Measurements from ENCODE around the gene TRAPPC12.
"Not testable (repeated sequence)": the region's sequence is repeated elsewhere in the genome, so short reads cannot be mapped to it uniquely, and the experiment has no call there.

The TRAPPC12 gene

DNA sequence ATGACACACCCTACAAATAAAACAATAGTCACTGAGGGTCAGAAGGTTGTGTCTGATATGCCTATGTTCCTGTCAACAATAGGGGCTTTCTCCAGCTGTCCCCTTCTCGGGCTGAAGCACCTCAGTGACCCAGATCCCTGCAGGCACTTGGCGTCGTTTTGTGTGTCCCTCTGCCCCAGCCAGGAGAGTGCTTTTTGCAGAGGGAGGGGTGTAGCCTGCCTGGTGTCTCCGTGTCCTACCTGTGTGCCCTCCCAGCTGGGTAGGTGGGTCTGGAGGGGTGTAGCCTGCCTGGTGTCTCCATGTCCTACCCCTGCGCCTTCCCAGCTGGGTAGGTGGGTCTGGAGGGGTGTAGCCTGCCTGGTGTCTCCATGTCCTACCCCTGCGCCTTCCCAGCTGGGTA is 74.5 kb downstream of the TRAPPC12 start:
- not testable (repeated sequence) for DNase-seq (ENCODE audit: low read depth in 2 of 2)

GRCh38 chr2:3454802-3455201 is 75.3 kb downstream of the TRAPPC12 start:
- DNase-seq (ENCODE audit: low read depth in 2 of 2) = no peak

DNA sequence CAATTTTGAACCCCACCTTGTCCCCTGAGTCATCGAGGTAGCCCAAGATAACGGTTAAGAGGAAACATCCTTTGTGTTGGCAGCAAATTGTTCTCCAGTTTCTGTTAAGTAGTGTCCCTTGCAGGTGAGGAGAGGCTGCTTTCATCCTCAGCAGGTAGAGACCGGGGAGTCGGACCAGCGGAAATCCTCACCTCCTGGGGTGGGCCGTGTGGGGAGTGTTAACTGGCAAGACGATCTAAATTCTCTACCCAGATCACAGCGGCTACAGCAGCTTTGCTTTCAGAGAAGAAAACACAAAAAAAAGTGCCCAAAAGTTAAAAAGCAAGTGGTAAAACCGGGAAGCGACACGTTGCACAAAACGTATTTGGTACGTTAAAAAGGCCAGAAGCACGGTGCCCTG is 76.6 kb downstream of the TRAPPC12 start:
- no peak for DNase-seq (ENCODE audit: low read depth in 2 of 2)

GRCh38 chr2:3457524-3458395 is 78.3 kb downstream of the TRAPPC12 start:
- DNase-seq (ENCODE audit: low read depth in 2 of 2) = no peak

DNA sequence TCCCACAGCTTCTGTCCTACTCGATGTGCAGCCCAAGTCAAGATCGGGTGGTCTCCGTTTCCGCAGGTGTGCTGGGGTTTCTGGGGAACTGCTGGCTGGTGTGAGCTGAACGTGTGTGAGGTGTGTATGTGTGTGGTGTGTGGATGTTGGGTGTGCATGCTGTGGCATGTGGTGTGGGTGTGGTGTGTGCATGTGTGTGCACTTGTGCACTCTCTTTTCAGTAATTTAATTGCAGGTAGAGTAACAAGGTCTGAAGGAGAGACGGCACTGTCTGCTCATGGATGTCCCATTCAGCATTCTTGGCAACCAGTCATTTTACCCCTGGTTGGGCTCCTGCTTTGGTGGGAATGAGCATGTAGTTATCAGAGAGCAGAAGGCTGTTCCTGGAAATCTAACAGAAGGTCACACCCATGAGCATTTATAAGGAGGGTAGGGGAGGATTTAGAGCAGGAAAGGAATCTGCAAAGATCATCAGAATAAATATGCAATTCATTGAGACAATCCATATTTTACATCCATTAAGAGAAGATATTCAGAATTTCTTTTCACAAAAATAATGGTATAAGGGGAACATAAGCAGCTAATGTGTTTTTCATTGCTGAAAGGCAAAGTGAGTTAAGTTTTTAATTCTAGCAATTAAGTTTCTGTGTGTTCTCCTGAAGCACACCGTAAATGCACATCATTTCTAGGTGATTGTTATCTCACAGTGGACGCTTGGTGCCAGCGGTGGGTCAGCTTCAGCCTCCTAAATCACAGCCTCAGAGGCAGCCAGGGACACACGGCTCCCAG is 79.1 kb downstream of the TRAPPC12 start:
- no peak for DNase-seq (ENCODE audit: low read depth in 2 of 2)

DNA sequence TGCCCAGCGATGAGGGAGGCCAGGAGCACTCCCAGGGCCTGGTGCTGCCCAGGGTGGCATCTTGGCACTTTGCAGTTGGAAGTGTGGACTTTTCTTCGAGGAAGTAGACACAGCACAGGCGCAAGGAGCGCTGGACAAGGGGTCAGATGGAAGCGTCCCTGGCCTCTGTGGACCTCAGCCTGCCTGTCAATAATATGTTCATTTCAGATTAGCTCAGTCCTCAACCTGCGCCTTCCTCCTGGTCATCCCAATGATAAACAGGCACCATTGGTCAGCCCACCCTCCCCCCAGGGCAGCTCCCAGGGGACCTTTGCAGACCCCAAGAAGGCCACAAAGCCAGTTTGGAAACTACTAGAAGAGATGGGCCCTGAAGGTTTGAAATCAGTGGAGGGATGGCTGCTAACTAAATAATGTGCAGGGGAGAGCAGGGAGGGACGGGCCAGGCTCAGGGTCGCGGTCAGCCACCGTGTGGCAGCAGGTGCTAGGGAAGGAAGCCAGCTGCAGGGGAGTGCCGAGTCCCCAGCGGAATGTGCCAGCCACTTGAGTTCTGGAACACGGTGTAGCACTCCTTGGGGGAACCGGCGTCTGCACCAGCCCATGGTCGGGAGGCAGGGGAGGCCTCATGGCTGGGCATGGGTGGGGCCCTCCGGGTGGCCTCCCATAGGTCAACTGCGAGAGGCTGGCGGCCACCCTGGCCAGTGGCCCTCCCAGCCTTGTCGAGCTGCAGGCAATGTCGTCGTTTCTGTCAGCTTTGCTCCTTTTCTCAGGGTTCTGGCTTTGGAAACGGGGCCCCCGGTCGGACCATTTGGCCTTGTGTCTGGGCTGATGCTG is 79.9 kb downstream of the TRAPPC12 start:
- DNase-seq (ENCODE audit: low read depth in 2 of 2) = no peak

- DNase-seq (ENCODE audit: low read depth in 2 of 2) = no peak
Measured at GRCh38 chr2:3460156-3460555, 80.7 kb downstream of the TRAPPC12 start.

DNA sequence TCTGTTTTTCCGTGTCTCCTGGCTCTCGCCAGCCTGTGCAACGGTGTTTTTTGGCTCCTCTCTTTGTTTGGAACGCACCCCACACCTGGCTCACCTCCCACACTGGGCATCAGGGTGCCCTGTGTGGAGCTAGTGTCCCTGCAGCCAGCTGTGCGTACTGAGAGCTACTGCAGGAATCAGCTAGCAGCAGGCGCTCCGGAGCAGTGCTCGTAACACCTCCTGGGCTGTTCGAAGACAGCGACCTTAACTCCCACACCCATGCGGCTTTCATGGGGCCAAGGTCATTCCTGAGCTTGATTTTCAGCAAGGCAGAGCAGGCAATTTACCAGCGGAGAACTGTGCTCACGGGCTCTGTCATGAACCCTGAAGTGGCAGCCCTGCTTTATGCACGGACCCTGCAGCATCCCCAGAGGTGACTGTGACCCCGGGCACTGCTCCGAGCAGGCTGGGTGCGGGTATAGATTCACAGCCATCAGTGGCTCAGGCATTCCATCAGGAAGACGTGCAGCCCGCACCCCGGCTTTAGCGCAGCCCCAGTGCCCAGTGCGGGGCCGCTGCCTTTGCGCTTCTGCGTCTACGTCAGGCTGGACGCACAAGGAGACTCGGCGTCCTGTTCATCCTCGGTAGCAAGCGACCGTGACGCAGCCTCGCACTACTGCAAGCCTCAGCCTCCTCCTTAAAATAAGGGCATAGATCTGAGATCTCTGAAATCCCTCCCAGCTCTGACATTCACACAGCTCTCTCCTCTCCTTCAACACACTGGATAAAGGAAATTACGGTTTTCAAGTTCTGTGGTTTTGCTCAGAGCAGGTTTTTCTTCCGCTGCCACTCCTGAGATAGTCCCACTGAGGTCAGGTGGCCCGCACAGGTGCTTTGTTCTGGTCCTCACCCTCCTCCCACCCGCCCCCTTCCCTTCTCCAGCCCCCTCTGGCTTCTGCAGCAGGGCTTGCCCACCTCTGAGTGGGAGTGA is 81.6 kb downstream of the TRAPPC12 start:
- no peak for DNase-seq (ENCODE audit: low read depth in 2 of 2)

DNA sequence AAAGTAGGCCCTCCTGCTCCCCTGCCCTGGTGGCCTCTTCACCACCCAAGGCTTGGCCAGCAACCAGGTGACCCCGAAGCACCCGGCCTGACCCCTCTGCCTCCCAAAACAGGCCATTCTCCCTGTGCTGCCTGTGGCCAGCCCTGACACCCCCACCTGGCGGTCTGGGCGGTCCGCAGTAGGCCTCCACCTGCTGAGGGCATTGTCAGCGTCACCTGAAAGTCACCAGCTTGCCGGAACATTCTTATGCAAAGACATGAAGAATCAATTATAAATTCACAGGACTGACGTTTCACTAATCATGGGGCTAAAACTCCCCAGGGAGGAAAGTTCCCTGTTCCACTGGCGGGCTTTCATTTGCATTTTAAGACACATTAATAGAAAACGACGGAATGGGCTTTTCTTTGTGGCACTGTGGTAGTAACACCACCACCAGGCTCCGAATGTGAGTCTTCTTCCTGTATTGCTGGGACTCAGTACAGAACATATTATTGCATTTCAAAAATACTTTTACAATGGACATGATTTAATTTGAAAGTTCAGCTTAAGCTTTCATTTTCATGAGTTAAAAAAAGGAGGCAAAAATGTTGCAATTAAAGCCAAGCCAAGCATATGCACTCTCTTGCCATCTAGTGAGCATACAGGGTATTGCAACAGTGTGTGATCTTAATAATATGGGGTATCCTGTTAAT is 82.5 kb downstream of the TRAPPC12 start:
- DNase-seq (ENCODE audit: low read depth in 2 of 2) = no peak

- DNase-seq (ENCODE audit: low read depth in 2 of 2) = no peak
Measured at GRCh38 chr2:3462493-3463104, 83.1 kb downstream of the TRAPPC12 start.

DNA sequence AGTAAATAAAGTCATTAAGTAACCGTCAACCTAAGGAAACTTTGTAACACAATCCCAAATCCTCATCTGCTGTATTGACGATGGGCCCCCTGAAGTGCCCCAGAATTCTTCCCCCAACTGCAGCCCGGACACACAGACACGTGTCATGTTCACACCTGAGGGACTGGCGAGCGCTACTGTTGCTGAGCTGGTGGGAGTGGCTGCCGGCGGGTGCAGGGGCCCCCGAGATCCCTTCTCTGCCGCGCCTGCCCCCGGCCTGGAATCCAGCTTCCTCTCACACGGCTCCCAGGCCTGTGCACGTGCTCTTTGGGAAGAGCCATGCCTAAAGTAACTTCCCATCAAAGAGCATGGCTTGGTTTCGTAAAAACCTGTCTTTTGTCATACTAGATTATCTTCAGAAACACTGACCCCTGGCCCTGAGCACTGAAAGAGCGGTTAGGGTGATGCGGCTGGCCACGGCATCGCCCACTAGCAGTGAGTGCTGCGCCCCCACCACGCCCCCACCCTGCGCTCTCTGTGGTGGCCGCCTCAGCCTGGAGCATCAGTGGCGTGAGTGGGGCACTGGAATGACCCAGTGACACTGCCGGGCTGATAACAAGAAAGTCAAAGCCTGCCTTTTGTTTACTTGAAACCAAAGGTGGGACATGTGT is 83.8 kb downstream of the TRAPPC12 start:
- no peak for DNase-seq (ENCODE audit: low read depth in 2 of 2)

- no peak for DNase-seq (ENCODE audit: low read depth in 2 of 2)
Measured at GRCh38 chr2:3463944-3464343, 84.5 kb downstream of the TRAPPC12 start.

- no peak for DNase-seq (ENCODE audit: low read depth in 2 of 2)
Measured at GRCh38 chr2:3464401-3465005, 85.0 kb downstream of the TRAPPC12 start.

DNA sequence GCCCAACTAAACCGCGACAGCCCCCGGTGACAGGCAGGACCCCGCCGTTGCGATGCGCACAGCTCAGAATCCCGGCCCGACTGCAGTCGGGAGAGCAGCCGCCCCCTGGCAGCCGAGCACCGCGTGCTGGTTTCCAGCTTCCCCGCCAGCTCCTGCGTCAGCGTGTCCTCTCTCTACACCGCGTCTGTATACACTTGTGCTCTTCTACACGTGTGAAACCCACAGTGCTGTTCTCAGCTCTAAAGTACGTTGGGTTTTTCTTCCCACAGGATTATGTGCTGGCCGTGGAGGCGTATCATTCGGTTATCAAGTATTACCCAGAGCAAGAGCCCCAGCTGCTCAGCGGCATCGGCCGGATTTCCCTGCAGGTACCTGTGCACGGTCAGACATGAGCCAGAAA is 85.8 kb downstream of the TRAPPC12 start:
- no peak for DNase-seq (ENCODE audit: low read depth in 2 of 2)

DNA sequence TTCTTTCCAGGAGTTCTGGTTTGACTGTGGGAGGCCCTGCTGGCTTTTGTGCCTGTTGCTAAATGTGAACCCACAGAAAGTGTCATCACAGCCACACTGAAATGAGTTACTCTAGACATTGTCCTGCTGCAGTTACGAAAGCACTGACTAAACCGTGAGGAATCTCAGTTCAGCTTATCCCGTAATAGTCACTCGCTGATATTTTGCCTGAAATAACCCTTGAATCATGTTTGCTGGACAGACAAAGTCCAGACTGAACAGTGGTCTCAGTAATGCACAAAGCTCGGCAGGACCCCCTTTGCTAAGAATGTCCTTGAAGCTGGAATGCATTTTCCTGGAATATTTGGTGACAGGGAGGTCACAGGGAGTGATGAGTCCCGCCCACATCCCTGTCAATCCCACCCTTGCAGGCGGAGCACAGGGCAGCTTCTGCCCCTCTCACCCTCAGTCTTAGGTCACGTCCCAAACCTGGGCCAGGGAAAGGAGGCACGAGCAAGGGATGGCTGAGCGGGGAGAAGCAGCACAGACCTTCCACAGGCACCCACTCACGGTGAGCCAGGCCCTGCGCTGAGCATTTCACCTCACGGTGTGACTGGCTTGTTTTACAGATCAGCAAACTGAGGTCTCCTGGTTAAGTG is 86.5 kb downstream of the TRAPPC12 start:
- DNase-seq (ENCODE audit: low read depth in 2 of 2) = no peak

GRCh38 chr2:3466482-3466863 is 87.0 kb downstream of the TRAPPC12 start:
- no peak for DNase-seq (ENCODE audit: low read depth in 2 of 2)

- no peak for DNase-seq (ENCODE audit: low read depth in 2 of 2)
Measured at GRCh38 chr2:3466966-3467365, 87.5 kb downstream of the TRAPPC12 start.

GRCh38 chr2:3467654-3468053 is 88.2 kb downstream of the TRAPPC12 start:
- DNase-seq (ENCODE audit: low read depth in 2 of 2) = no peak
